Hematopoietic multipotent progenitor cell treated with erythropoietin and hydrocortisone succinate and interleukin-3 and kit ligand, for 8 days (in vitro differentiated cells): ENCODE measurements around the gene PITPNM1.
"Not testable (repeated sequence)": the region's sequence is repeated elsewhere in the genome, so short reads cannot be mapped to it uniquely, and the experiment has no call there.

Source experiments
- DNase-seq: peaks from one replicate; pipeline ENCODE4 v3.0.0-alpha.2; 2015

PITPNM1 gene

GRCh38 chr11:67504950-67505581 lies at the start of gene PITPNM1:
Gene PITPNM1, minus strand, starts transcription at chr11:67505363. Its CDS starts 1,183 bp downstream, at chr11:67504180.
- peak; percentile 16 for DNase-seq

- not testable (repeated sequence) for DNase-seq
These were observed 46.5 kb upstream of the PITPNM1 start for GRCh38 chr11:67551697-67552096.

- DNase-seq, result no peak
These were observed 46.0 kb upstream of the PITPNM1 start for GRCh38 chr11:67551127-67551526.

- no peak for DNase-seq
These were observed 43.5 kb upstream of the PITPNM1 start for GRCh38 chr11:67548555-67549110.

- not testable (repeated sequence) for DNase-seq
These were observed 42.9 kb upstream of the PITPNM1 start for GRCh38 chr11:67548112-67548511.

GRCh38 chr11:67545280-67545679 lies 40.1 kb upstream of the PITPNM1 start:
- DNase-seq, result peak; percentile 74

GRCh38 chr11:67544616-67545242 lies 39.6 kb upstream of the PITPNM1 start:
- no peak for DNase-seq

- no peak for DNase-seq
These were observed 38.4 kb upstream of the PITPNM1 start for GRCh38 chr11:67543585-67543984.

GRCh38 chr11:67542971-67543370 lies 37.8 kb upstream of the PITPNM1 start:
- no peak for DNase-seq

- no peak for DNase-seq
These were observed 37.0 kb upstream of the PITPNM1 start for GRCh38 chr11:67542169-67542568.

- DNase-seq, result no peak
These were observed 36.0 kb upstream of the PITPNM1 start for GRCh38 chr11:67541198-67541597.

GRCh38 chr11:67539550-67539949 lies 34.4 kb upstream of the PITPNM1 start:
- DNase-seq, result peak; percentile 17

- DNase-seq, result no peak
These were observed 33.8 kb upstream of the PITPNM1 start for GRCh38 chr11:67538823-67539505.

GRCh38 chr11:67538306-67538705 lies 33.1 kb upstream of the PITPNM1 start:
- no peak for DNase-seq

- no peak for DNase-seq
These were observed 30.4 kb upstream of the PITPNM1 start for GRCh38 chr11:67535561-67535960.

GRCh38 chr11:67534070-67534679 lies 29.0 kb upstream of the PITPNM1 start:
- peak; percentile 4 for DNase-seq

GRCh38 chr11:67532889-67533288 lies 27.7 kb upstream of the PITPNM1 start:
- DNase-seq, result no peak

GRCh38 chr11:67530282-67530592 lies 25.1 kb upstream of the PITPNM1 start:
- no peak for DNase-seq

- DNase-seq, result no peak
These were observed 23.2 kb upstream of the PITPNM1 start for GRCh38 chr11:67528376-67528775.

- no peak for DNase-seq
These were observed 20.3 kb upstream of the PITPNM1 start for GRCh38 chr11:67525275-67525976.

- no peak for DNase-seq
These were observed 19.3 kb upstream of the PITPNM1 start for GRCh38 chr11:67524480-67524808.

GRCh38 chr11:67523556-67524479 lies 18.7 kb upstream of the PITPNM1 start:
- DNase-seq, result no peak
